ENCODE results near the gene IGSF6.
"Not testable (repeated sequence)": the region's sequence is repeated elsewhere in the genome, so short reads cannot be mapped to it uniquely, and the experiment has no call there.

IGSF6 gene

GRCh38 chr16:21654881-21655280, 2.5 kb upstream of the IGSF6 start:
- H3K27ac ChIP-seq (ENCODE audit: insufficient read depth, low read depth, low read length, poor library complexity, severe bottlenecking): no peak overlapping the region

DNA sequence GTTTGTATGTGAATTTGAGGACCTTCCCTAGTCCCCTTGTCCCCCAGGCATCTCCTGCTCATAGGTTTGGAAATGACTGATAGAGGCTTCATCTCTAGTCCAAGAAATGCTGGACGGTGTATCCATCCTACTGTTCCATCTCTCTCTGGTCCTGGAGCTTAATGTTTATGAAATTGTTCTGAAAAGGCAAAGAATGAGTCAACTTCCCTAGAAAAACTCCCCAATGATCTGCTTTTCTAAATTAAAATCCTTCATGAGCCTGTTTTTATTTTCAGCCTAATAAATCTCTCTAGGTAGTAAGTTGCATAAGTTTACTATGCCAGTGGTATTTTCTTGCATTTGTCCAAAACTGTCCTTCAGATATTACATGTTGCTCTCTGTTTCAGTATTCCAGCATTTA, 2.1 kb upstream of the IGSF6 start:
- WGBS, 2 experiments: 80 to 100% methylated on average over 1 of the region's 1 CpG

More at GRCh38 chr16:21654881-21655280, 2.5 kb upstream of the IGSF6 start:
- H3K27me3 ChIP-seq (ENCODE audit: control insufficient read depth, insufficient read depth, low read length, poor library complexity, severe bottlenecking): no peaks in the 10 kb centered on the region
- WGBS, 2 experiments: 91 to 96% methylated on average over 2 of the region's 2 CpGs
- no peaks in the 10 kb centered on the region for H3K36me3 ChIP-seq (ENCODE audit: control insufficient read depth, insufficient read depth, low read length)
- H3K9me3 ChIP-seq (ENCODE audit: control insufficient read depth, low read length): no peaks in the 10 kb centered on the region
- H3K4me1 ChIP-seq (ENCODE audit: control insufficient read depth, insufficient read depth, low read length): no peaks in the 10 kb centered on the region
- H3K4me3 ChIP-seq (ENCODE audit: insufficient read depth, low read depth, low read length): no peak overlapping the region

DNA sequence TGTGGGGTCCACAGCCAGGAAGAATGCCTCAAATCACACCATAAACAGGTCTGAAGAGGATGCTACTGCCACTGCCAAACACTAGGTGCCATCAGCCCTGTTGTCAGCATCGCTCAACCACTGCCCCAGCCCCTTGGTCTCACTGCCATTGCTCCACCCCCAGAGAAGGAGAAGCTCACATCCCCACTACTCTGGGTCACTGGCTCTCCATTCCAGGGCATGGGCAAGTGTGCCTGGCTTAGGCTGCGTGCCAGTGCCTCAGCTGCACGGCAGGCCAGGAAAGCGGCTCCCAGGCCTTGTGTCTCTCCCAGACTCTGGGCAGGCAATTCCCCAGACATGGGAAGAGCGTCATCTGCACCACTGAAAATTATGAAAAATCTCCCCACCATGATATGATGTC, 1.2 kb upstream of the IGSF6 start:
- 93 to 94% methylated on average over 5 of the region's 5 CpGs for WGBS, 2 experiments
- H3K27ac ChIP-seq (ENCODE audit: insufficient read depth, low read depth, low read length, poor library complexity, severe bottlenecking): no peak overlapping the region
- H3K4me1 ChIP-seq (ENCODE audit: control insufficient read depth, insufficient read depth, low read length): no peaks in the 10 kb centered on the region
- no peak overlapping the region for H3K4me3 ChIP-seq (ENCODE audit: insufficient read depth, low read depth, low read length)
- no peaks in the 10 kb centered on the region for H3K36me3 ChIP-seq (ENCODE audit: control insufficient read depth, insufficient read depth, low read length)
- no peaks in the 10 kb centered on the region for H3K9me3 ChIP-seq (ENCODE audit: control insufficient read depth, low read length)
- no peaks in the 10 kb centered on the region for H3K27me3 ChIP-seq (ENCODE audit: control insufficient read depth, insufficient read depth, low read length, poor library complexity, severe bottlenecking)

More for the DNA sequence above, 2.1 kb upstream of the IGSF6 start:
- Histone ChIP-seq H3K36me3 (ENCODE audit: control insufficient read depth, insufficient read depth, low read length) (no peaks in the 10 kb centered on the region), H3K27me3 (ENCODE audit: control insufficient read depth, insufficient read depth, low read length, poor library complexity, severe bottlenecking) (no peaks in the 10 kb centered on the region), H3K4me3 (ENCODE audit: insufficient read depth, low read depth, low read length) (no peak overlapping the region), H3K9me3 (ENCODE audit: control insufficient read depth, low read length) (no peaks in the 10 kb centered on the region), H3K27ac (ENCODE audit: insufficient read depth, low read depth, low read length, poor library complexity, severe bottlenecking) (no peak overlapping the region), H3K4me1 (ENCODE audit: control insufficient read depth, insufficient read depth, low read length) (no peaks in the 10 kb centered on the region)

GRCh38 chr16:21651515-21651914, 893 bp downstream of the IGSF6 start:
- Histone ChIP-seq H3K4me1 (ENCODE audit: control insufficient read depth, insufficient read depth, low read length) (no peaks in the 10 kb centered on the region), H3K27ac (ENCODE audit: insufficient read depth, low read depth, low read length, poor library complexity, severe bottlenecking) (no peak overlapping the region), H3K36me3 (ENCODE audit: control insufficient read depth, insufficient read depth, low read length) (no peaks in the 10 kb centered on the region), H3K4me3 (ENCODE audit: insufficient read depth, low read depth, low read length) (no peak overlapping the region), H3K27me3 (ENCODE audit: control insufficient read depth, insufficient read depth, low read length, poor library complexity, severe bottlenecking) (no peaks in the 10 kb centered on the region), H3K9me3 (ENCODE audit: control insufficient read depth, low read length) (no peaks in the 10 kb centered on the region)
- 94 to 95% methylated on average over 3 of the region's 3 CpGs for WGBS, 2 experiments

GRCh38 chr16:21650521-21650920, 1.9 kb downstream of the IGSF6 start:
- H3K9me3 ChIP-seq (ENCODE audit: control insufficient read depth, low read length): no peaks in the 10 kb centered on the region
- H3K27ac ChIP-seq (ENCODE audit: insufficient read depth, low read depth, low read length, poor library complexity, severe bottlenecking): no peak overlapping the region
- H3K27me3 ChIP-seq (ENCODE audit: control insufficient read depth, insufficient read depth, low read length, poor library complexity, severe bottlenecking): no peaks in the 10 kb centered on the region
- WGBS, 2 experiments: no CpG with 5 or more reads among the region's 1 CpG
- H3K36me3 ChIP-seq (ENCODE audit: control insufficient read depth, insufficient read depth, low read length): no peaks in the 10 kb centered on the region
- no peaks in the 10 kb centered on the region for H3K4me1 ChIP-seq (ENCODE audit: control insufficient read depth, insufficient read depth, low read length)
- H3K4me3 ChIP-seq (ENCODE audit: insufficient read depth, low read depth, low read length): no peak overlapping the region

DNA sequence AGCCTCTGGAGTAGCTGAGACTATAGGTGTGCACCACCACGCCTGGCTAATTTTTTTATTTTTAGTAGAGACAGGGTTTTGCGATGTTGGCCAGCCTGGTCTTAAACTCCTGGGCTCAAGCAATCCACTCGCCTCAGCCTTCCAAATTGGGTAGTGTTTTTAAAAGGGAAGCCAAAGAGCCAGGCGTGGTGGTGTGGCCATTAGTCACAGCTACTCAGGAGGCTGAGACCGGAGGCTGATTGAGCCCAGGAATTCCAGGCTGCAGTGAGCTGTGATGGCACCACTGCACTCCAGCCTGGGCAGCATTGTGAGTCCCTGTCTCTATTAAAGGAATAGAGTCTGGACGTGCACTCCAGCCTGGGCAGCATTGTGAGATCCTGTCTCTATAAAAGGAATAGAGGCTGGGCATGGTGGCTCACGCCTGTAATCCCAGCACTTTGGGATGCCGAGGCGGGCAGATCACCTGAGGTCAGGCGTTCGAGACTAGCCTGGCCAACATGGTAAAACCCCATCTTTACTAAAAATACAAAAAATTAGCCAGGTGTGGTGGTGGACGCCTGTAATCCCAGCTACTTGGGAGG, 2.5 kb downstream of the IGSF6 start:
- not testable (repeated sequence) for H3K4me3 ChIP-seq (ENCODE audit: insufficient read depth, low read depth, low read length); H3K9me3 ChIP-seq (ENCODE audit: control insufficient read depth, low read length); H3K36me3 ChIP-seq (ENCODE audit: control insufficient read depth, insufficient read depth, low read length); H3K27me3 ChIP-seq (ENCODE audit: control insufficient read depth, insufficient read depth, low read length, poor library complexity, severe bottlenecking); H3K4me1 ChIP-seq (ENCODE audit: control insufficient read depth, insufficient read depth, low read length); H3K27ac ChIP-seq (ENCODE audit: insufficient read depth, low read depth, low read length, poor library complexity, severe bottlenecking)
- 93 to 96% methylated on average over 12 of the region's 12 CpGs for WGBS, 2 experiments

GRCh38 chr16:21647562-21648164, 4.7 kb downstream of the IGSF6 start:
- Histone ChIP-seq H3K36me3 (ENCODE audit: control insufficient read depth, insufficient read depth, low read length) (no peaks in the 10 kb centered on the region), H3K27me3 (ENCODE audit: control insufficient read depth, insufficient read depth, low read length, poor library complexity, severe bottlenecking) (no peaks in the 10 kb centered on the region), H3K9me3 (ENCODE audit: control insufficient read depth, low read length) (no peaks in the 10 kb centered on the region), H3K4me3 (ENCODE audit: insufficient read depth, low read depth, low read length) (no peak overlapping the region), H3K27ac (ENCODE audit: insufficient read depth, low read depth, low read length, poor library complexity, severe bottlenecking) (no peak overlapping the region), H3K4me1 (ENCODE audit: control insufficient read depth, insufficient read depth, low read length) (no peaks in the 10 kb centered on the region)
- 91% methylated on average over 9 of the region's 9 CpGs for WGBS, 2 experiments

DNA sequence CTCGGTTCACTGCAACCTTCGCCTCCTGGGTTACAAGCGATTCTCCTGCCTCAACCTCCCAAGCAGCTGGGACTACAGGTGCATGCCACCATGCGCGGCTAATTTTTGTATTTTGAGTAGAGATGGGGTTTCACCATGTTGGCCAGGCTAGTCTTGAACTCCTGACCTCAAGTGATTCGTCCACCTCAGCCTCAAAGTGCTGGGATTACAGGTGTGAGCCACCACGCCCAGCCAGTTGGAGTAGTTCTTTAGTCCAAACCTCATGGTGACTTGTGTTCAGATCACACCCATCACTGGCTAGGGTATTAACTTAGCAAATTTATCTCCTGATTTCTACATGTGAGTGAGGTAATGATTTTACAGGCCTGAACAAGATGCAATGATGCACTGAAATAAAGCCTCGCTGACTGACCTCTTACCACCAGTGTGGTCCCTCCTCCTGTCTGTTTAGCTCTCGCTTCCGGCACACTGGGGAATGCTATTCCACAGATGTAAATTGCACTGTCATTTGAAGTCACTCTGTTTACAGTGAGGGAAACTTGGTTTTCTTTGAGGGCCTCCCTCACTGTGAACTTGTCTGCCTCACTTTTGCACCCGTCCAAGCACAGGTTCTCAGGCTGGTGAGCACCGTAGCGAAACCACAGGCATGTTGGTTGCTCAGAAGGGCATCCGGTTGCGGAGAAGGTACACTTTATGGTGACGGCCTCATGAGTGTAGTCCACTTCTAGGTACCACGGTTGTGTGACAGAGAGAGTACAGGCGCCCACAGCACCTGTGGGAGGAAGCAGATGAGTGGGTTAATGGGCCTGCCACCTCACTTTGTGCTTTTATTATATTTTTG, 5.5 kb downstream of the IGSF6 start:
- H3K4me1 ChIP-seq (ENCODE audit: control insufficient read depth, insufficient read depth, low read length): no peaks in the 10 kb centered on the region
- H3K4me3 ChIP-seq (ENCODE audit: insufficient read depth, low read depth, low read length): no peak overlapping the region
- no peak overlapping the region for H3K27ac ChIP-seq (ENCODE audit: insufficient read depth, low read depth, low read length, poor library complexity, severe bottlenecking)
- WGBS, 2 experiments: 93% methylated on average over 18 of the region's 18 CpGs
- no peaks in the 10 kb centered on the region for H3K36me3 ChIP-seq (ENCODE audit: control insufficient read depth, insufficient read depth, low read length)
- no peaks in the 10 kb centered on the region for H3K9me3 ChIP-seq (ENCODE audit: control insufficient read depth, low read length)
- H3K27me3 ChIP-seq (ENCODE audit: control insufficient read depth, insufficient read depth, low read length, poor library complexity, severe bottlenecking): no peaks in the 10 kb centered on the region

GRCh38 chr16:21646091-21646490, 6.3 kb downstream of the IGSF6 start:
- no peak overlapping the region for H3K27ac ChIP-seq (ENCODE audit: insufficient read depth, low read depth, low read length, poor library complexity, severe bottlenecking)
- 94 to 95% methylated on average over 5 of the region's 5 CpGs for WGBS, 2 experiments
- H3K4me3 ChIP-seq (ENCODE audit: insufficient read depth, low read depth, low read length): no peak overlapping the region
- H3K27me3 ChIP-seq (ENCODE audit: control insufficient read depth, insufficient read depth, low read length, poor library complexity, severe bottlenecking): no peaks in the 10 kb centered on the region
- H3K36me3 ChIP-seq (ENCODE audit: control insufficient read depth, insufficient read depth, low read length): no peaks in the 10 kb centered on the region
- H3K9me3 ChIP-seq (ENCODE audit: control insufficient read depth, low read length): no peaks in the 10 kb centered on the region
- H3K4me1 ChIP-seq (ENCODE audit: control insufficient read depth, insufficient read depth, low read length): no peaks in the 10 kb centered on the region

DNA sequence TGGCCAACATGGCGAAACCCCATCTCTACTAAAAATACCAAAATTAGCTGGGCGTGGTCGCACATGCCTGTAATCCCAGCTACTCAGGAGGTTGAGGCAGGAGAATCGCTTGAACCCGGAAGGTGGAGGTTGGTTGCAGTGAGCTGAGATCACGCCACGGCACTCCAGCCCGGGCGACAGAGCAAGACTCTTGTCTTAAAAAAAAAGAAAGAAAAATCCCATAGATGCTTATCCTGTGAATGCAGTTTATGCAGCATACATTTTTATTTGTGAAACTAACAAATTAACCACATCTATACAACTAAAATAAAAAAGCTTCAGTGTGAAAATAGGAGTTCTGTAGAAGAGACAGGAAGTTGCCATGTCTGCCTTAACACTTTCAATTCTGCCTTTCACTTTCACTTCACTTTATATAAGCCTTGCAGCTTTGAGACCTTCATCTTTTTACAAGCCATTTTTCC, 7.1 kb downstream of the IGSF6 start:
- Histone ChIP-seq H3K4me3 (ENCODE audit: insufficient read depth, low read depth, low read length) (no peak overlapping the region), H3K4me1 (ENCODE audit: control insufficient read depth, insufficient read depth, low read length) (no peaks in the 10 kb centered on the region), H3K9me3 (ENCODE audit: control insufficient read depth, low read length) (no peaks in the 10 kb centered on the region), H3K27me3 (ENCODE audit: control insufficient read depth, insufficient read depth, low read length, poor library complexity, severe bottlenecking) (no peaks in the 10 kb centered on the region), H3K27ac (ENCODE audit: insufficient read depth, low read depth, low read length, poor library complexity, severe bottlenecking) (no peak overlapping the region), H3K36me3 (ENCODE audit: control insufficient read depth, insufficient read depth, low read length) (no peaks in the 10 kb centered on the region)
- 93 to 96% methylated on average over 9 of the region's 9 CpGs for WGBS, 2 experiments
